HG03280 (cell line): ENCODE measurements around the gene TNRC18.

Experiments
- ATAC-seq: cut with Tn5 transposase; IDR thresholded peaks from one replicate; pipeline ENCODE4 v1.9.1; 2021; ENCODE audit warnings: mild to moderate bottlenecking, moderate library complexity; ENCODE audit not compliant: unreplicated experiment

The TNRC18 gene

DNA sequence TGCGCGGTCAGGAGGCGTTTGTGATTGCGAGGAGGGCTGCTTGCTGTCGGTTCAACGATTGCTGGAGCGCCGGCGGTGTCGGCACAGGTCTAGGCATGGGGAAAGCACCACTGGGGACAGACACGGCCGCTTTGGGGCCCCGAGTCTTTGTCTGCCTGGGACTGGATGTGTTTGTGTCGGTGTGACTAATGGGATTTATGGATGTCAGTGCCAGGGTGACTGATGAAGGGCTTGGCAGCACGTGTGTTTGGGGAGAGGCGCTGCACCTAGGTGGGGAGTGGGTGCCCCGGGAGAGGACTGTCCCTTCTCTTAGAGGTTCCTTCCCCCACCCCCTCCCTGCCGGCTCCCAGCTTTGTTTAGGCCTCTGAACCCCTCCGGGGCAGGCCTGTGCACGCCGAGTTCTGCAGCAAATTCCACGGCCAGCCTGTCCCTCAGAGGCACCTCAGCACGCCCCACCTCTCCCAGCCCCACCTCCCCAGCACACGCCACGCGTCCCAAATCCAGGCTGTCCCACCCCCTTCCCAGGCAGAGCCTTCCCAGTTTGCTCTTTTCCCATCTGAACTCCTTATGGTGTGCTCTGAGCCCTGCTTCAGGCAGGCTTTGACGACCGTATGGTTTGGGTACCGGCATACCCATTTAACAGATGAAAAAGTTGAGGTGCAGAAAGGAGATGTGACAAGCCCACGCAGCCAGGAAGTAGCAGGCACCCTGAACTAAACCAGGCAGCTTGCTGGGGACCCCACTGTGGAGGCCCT, 6.4 kb upstream of the TNRC18 start:
- no peak for ATAC-seq

- ATAC-seq, result no peak
Measured at GRCh38 chr7:5429253-5429856, 5.7 kb upstream of the TNRC18 start.

GRCh38 chr7:5428478-5429252, 5.0 kb upstream of the TNRC18 start:
- no peak for ATAC-seq

GRCh38 chr7:5426226-5426475, 2.5 kb upstream of the TNRC18 start:
- no peak for ATAC-seq

GRCh38 chr7:5425507-5426225, 2.0 kb upstream of the TNRC18 start:
- ATAC-seq, result no peak

GRCh38 chr7:5424749-5425506, 1.3 kb upstream of the TNRC18 start:
- no peak for ATAC-seq

DNA sequence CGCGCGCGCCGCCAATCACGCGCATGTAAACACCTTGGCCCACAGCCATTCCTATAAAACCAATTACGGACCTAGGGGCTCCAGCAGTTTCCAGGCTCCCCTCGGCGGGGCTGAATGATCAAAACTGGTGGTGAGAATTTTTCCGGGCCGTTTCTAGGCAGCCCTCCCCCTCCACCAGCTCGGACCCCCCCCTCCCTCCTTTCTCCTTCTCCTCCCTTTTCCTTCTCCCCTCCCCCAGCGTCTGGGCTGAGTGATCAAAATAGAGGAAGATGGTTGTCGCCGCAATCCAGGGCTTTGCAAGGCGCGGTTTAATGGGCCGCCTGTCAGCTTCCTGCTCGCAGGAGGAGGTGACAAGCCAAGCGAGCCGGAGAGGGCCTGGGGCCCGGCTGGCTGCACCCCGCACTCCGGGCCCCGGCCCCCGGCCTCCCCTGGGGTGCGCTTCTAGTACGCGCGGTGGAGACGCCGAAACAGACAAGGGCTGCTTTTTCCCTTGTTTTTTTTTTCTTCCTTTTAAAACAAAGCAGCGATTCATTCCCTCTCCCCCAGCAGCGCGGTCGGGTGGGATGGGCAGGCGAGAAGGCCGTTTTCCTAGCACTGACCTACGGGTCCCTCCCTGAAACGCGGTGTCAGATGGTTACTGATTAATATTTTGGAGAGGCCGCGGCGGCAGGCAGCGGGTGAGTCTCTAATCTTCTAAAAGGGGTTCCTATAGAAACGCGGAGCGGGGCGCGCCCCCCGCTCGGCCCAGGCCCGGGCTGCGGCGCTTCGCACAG, 528 bp upstream of the TNRC18 start:
- no peak for ATAC-seq

DNA sequence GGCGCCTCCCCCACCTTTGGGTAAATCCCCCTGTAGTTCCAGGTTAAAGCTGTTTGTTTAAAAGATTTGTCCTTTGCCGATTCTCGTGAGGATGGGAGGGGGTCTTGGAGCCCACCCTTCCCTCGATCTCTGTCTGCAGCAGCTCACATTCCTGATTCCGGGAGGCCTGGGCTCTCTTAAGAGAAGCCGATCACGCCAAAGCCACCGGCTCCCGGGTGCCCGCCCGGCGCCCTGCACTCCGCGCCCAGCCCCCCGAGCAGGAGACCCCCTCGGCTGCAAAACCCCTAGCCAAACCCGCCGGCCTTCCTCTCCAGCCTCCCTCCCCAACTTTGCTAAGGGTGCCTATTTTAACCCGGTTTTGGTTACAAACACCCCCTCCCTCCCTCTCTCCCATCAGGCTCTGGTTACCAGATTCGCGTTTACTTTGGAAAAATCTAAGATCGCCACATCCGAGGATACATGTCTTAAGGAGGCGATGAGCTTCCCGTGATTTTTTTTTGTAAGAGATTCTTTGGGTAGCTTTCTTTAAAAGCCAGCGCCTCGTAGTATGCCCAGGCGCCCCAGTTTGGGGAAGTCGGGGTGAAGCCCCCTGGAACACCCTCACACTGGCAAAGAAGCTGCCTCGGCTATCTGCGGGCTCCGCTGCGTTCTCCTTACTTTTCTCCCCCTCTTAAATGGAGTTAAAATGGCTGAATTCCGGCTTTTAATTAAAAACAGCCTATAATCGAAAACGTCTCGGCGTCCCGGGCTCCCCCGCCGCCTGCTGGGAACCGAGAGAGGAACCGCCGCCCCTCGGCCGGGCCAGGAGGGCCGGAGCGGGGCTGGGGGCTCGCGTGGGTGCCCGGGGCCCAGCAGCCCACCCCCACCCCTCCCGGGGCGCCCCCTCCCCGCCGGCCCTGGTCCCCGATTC, 983 bp downstream of the TNRC18 start:
- ATAC-seq, result no peak

GRCh38 chr7:5421714-5422395, 1.8 kb downstream of the TNRC18 start:
- ATAC-seq, result no peak

DNA sequence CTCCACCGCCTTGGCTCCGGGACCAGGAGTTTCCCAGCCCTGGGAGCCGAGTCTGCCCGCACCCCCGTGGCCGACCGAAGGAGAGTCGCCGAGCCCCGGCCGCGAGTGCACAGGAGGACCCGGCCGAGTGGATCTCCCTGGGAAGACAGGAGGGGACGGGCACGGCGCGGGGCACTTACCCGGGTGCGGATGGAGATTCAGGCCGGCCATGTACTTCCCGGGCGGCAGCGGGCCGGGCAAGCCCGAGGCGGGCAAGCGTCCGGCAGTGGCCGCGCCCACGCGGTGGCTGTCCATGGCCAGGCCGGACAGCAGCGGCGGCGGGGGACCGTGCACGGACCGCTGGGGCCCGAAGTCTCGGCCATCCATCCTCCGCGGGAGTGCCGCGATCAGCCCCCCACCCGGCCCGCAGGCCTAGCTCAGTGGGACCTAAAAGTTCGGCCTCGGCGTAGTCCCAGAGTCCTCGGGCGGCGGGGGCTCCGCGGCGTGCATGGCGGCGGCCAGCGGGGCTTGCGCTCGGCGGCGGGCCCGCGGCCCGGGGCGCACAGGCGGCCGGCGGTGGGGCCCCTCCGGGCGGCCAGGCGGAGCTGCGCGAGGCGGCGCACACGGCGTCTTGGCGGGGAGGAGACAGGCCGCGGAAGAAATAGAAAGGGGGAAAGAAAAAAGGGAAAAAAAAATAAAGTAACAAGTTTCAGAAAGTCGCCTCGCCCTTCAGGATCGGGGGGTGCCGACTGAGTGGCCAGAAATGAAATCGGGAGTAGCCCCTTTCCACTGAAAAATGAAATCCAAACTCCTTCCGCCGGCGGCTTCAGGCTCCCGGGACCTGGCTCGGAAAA, 2.5 kb downstream of the TNRC18 start:
- ATAC-seq, result no peak

GRCh38 chr7:5420067-5420880, 3.4 kb downstream of the TNRC18 start:
- no peak for ATAC-seq

GRCh38 chr7:5419539-5420066, 4.0 kb downstream of the TNRC18 start:
- ATAC-seq, result no peak

- ATAC-seq, result no peak
Measured at GRCh38 chr7:5418285-5418582, 5.4 kb downstream of the TNRC18 start.

DNA sequence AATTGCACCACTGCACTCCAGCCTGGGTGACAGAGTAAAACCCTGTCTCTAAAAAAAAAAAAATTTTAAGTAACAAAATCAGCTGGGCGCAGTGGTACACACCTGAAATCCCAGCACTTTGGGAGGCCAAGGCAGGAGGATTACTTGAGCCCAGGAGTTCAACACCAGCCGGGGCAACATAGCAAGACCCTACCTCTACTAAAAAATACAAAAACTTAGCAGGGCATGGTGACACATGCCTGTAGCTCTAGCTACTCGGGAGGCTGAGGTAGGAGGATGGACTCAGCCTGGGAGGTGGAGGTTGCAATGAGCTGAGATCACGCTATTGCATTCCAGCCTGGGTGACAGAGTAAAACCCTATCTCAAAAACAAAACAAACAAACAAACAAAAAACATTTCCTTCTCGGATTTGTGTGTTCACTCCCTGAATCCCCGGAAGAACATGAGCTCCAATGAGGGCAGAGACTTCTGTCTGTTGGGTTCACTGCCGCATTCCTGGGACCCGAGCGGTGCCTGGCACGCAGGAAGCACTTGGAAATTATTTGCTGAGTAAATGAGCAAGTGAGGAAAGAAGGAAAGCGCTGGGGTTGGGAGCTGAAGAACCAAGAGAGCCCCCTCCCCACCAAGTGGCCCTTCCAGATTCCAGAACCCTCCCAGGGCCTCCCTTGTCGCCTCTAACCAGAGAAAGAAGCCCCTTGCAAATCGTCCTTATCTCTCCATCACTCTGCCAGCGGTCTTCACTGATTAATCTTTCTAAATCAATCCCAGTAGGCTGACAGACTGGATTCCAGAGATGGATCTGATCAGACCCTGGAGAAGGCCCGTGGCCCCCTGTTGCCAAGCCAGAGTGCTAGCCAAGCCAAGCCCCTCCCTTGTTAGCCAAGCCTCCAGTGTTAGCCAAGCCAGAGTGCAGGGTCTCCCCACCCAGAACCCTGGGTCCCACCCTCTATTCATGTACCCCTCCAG, 6.2 kb downstream of the TNRC18 start:
- no peak for ATAC-seq

GRCh38 chr7:5414916-5415315, 8.7 kb downstream of the TNRC18 start:
- ATAC-seq, result no peak

DNA sequence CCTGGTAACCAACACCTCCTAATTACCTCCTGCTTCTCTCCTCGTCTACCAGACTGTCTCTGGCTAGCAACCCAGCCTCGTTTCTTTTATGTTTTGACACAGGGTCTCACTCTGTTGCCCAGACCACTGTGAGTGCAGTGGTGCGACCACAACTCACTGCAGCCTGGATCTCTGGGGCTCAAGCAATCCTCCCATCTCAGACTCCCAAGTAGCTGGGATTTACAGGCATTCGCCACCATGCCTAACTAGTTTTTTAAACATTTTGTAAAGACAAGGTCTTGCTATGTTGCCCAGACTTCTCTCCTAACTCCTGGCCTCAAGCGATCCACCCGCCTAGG, 10.2 kb downstream of the TNRC18 start:
- no peak for ATAC-seq
